Fibroblast of pulmonary artery (primary cell): Measurements from ENCODE around the gene PRSS36.
"Not testable (repeated sequence)": the region's sequence is repeated elsewhere in the genome, so short reads cannot be mapped to it uniquely, and the experiment has no call there.

Experiments used
- DNase-seq: peaks from one replicate; pipeline ENCODE4 v3.0.0-alpha.2; 2010; ENCODE audit warnings: low read depth
- H3K4me3 ChIP-seq: replicated peaks from 2 replicates; pipeline ENCODE4 v1.5.1; 2011; ENCODE audit warnings: low read depth, mild to moderate bottlenecking, control low read depth, low read length, moderate library complexity
- TF ChIP-seq, protein P1 (sequence below): IDR thresholded peaks from 2 replicates; pipeline ENCODE4 v1.5.1; 2011; ENCODE audit warnings: mild to moderate bottlenecking, control low read depth, low read length, inconsistent platforms; ENCODE audit errors: missing control alignments

Gene PRSS36

DNA sequence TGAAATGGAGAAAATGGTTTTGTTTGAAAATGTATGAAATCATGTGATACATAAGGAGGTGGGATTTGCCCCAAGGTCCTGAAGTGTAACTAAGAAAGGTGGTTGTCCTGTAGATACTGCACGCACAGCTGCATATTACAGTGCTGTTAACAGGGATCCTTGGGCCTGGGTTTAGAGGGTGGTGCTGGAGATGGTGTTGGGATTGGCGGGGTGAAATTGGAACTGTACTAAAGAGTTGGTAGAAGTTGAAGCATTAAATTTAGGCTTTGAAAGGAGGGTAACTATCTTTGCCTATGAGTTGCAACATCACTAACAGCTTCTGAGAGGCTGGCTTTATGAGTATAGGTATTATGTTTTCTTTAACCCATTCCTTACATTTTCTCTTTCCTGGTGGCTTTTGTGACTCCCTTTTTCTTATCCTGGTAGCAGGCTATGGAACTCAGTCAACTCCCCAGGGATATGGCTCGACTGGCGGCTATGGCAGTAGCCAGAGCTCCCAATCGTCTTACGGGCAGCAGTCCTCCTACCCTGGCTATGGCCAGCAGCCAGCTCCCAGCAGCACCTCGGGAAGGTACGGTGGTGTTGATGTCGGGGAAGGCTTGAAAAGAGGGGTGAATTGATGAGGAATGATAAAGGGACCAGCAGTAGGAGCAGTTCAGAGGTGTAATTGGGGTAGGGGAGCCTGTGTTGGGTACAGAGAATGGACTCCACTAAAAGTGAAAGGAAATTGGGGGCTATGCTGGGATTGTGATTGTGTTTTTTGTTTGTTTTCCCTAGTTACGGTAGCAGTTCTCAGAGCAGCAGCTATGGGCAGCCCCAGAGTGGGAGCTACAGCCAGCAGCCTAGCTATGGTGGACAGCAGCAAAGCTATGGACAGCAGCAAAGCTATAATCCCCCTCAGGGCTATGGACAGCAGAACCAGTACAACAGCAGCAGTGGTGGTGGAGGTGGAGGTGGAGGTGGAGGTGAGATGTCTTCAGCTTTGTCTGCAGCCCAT, 33.9 kb upstream of the PRSS36 start:
- H3K4me3 ChIP-seq, result no peak overlapping the region
- no peak for DNase-seq
- TF ChIP-seq, protein P1, sequence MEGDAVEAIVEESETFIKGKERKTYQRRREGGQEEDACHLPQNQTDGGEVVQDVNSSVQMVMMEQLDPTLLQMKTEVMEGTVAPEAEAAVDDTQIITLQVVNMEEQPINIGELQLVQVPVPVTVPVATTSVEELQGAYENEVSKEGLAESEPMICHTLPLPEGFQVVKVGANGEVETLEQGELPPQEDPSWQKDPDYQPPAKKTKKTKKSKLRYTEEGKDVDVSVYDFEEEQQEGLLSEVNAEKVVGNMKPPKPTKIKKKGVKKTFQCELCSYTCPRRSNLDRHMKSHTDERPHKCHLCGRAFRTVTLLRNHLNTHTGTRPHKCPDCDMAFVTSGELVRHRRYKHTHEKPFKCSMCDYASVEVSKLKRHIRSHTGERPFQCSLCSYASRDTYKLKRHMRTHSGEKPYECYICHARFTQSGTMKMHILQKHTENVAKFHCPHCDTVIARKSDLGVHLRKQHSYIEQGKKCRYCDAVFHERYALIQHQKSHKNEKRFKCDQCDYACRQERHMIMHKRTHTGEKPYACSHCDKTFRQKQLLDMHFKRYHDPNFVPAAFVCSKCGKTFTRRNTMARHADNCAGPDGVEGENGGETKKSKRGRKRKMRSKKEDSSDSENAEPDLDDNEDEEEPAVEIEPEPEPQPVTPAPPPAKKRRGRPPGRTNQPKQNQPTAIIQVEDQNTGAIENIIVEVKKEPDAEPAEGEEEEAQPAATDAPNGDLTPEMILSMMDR, result no peak

DNA sequence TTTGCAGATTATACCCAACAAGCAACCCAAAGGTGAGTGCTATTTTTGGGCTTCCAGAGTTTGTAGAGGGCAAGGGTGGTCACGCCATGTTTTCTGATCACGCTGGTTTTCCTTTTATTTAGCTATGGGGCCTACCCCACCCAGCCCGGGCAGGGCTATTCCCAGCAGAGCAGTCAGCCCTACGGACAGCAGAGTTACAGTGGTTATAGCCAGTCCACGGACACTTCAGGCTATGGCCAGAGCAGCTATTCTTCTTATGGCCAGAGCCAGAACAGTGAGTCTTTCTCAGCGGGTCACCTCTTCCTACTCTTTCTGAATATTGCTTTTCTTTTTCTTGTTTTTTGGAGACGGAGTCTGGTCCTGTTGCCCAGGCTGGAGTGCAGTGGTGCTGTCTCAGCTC, 32.5 kb upstream of the PRSS36 start:
- DNase-seq, result no peak
- TF ChIP-seq, protein P1, result no peak
- peak overlapping the region; percentile 97 for H3K4me3 ChIP-seq

DNA sequence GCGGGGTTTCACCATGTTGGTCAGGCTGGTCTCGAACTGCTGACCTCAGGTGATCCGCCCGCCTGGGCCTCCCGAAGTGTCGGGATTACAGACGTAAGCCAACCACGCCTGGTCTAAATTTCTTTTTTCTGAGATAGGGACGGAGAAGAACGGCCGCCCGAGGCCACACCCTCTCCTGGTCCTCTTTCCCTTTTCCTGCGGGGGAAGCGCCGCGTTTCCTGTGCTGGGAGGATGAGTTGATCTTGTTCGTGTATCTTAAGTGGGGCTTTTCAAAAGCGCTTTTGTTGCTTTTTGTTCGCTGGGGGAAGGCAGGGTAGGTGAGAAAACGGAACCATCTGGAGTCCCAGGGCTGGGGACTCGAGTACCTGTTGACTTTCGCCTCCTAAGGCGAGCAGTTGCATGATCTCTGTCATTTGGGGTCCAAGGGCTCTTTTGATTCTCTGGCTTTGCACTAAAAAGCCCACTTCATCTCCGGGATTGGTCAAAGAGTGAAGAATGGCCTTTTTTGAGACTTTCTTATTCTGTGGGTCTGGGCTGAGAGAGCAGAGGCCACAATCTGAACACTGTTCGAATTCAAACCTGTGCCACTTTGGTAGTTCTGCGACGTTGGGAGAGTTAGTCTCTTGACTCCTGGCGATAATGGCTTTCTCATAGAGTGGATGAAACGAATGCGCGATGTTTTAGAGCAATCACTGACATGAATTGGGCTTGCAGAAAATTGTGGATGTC, 31.4 kb upstream of the PRSS36 start:
- DNase-seq, result peak; percentile 46
- peak overlapping the region; percentile 97 for H3K4me3 ChIP-seq
- TF ChIP-seq, protein P1, result no peak

DNA sequence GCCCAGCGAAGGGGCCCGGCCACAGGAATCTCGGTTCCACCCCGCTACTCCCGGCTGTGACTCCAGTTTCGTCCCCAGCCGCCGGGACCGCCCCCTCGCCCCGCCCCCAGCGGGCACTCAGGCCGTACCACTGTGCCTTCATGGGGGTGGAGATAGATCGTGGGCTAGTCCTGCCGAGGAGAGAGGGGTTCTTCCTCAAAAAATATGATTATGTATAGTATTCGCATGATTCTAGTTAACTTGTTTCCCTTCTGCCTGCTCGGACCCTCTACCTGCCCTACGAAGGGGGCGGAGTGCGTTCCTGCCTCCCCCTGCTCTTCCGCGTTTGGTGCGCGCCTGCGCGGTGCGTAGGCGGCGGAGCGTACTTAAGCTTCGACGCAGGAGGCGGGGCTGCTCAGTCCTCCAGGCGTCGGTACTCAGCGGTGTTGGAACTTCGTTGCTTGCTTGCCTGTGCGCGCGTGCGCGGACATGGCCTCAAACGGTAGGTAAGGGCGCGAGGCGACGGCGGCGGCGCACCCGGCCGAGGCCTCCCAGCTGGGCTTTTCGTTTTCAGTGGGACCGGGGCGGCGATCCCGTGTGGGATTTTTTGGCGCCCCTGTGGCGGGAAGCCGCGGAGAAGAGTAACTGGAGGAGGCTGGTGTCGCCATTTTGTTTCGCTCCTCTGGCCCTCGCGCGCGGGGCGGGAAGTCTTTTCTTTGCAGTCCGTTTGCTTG, 30.0 kb upstream of the PRSS36 start, which contains the start of gene FUS:
Gene FUS (plus strand): TSS at position 393 of the 713 bp plus-strand sequence. CDS start 76 bp downstream, at position 469.
- H3K4me3 ChIP-seq, result peak within 1 kb of the TSS; percentile 97
- peak; percentile 92 for DNase-seq
- TF ChIP-seq, protein P1, result no peak

DNA sequence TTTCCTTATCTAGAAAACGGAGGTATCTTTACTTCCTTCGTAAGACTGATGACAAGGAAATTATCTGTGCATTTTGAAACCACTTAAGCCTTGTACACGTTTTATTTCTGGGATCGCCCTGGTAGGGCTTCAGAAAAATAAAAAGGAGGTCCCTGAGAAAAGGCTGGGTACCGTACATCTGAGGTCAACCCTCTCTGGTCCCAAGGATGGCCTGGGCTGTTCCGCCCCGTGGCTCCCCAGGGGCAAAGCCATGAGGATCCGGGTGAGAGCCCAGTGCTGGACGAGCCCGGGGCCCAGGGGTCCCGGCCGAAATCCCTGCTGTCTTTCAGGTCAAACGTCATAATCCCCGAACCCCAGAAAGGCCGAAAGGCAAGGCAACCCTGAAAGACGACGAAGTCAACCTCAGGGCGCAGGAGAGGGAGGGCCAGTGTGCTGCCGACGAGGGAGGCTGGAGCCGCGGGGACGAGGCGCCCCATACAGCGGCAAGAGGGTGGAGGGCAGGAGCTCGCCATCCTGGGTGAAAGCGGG, 29.4 kb upstream of the PRSS36 start:
- TF ChIP-seq, protein P1, result no peak
- no peak for DNase-seq
- H3K4me3 ChIP-seq, result peak overlapping the region; percentile 97

DNA sequence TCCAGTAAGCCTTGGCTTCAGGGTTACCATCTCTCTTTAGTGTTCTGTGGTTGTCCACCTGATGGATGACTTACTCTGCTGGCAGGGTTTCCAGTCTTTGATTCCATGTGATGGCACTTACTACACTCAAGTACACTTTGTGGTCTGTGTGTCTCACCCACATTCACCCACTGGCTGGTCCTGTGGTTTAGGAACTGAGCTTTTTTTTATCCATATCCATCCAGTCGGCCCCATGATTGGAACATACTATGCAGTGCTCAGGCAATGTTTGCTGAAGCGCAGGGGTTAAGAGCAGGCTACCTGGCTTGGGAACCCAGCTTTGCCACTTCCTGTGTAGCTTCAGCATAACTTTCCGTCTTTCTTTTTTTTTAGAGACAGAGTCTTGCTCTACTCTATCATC, 27.3 kb upstream of the PRSS36 start:
- no peak overlapping the region for H3K4me3 ChIP-seq
- no peak for DNase-seq
- TF ChIP-seq, protein P1, result no peak

DNA sequence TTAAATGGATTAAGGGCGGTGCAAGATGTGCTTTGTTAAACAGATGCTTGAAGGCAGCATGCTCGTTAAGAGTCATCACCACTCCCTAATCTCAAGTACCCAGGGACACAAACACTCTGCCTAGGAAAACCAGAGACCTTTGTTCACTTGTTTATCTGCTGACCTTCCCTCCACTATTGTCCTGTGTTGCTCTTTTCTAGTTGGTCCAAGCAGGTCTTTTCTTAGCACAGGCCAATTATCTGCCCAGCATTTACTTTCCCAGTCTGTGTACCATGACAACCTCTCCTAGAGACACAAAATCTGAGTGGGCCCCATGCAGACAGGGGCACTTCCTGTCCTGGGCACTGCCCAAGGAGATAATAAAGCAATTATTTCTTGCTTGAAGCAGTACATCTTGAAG, 20.2 kb upstream of the PRSS36 start:
- not testable (repeated sequence) for H3K4me3 ChIP-seq, DNase-seq
